K562 (cell line): ENCODE results near the gene AURKB. TPM values are rescaled to one million over a fixed set of nuclear protein-coding genes. Genes with fewer than 3 reads are reported as not detected.
A peak's percentile ranks its signal among the peaks of the same experiment; 100 is the strongest.

Experiments
- MGA ChIP-seq: fragments of 450-650 bp; IDR thresholded peaks from 2 replicates; pipeline ENCODE4 v1.6.1; 2016; ENCODE audit warnings: mild to moderate bottlenecking, moderate library complexity
- SMARCE1 ChIP-seq: fragments of 450-650 bp; IDR thresholded peaks from 2 replicates; pipeline ENCODE4 v1.7.1; 2016; ENCODE audit warnings: mild to moderate bottlenecking
- SP1 ChIP-seq: sonication (generic); formaldehyde crosslinking; IDR thresholded peaks from 2 replicates; pipeline ENCODE4 v1.8.1; 2022; ENCODE audit warnings: mild to moderate bottlenecking, missing genetic modification reagents
- polyA plus RNA-seq, 8 experiments: library from polyadenylated mRNA; depleted of rRNA in 4 of 8; stranded (reverse) in 5 of 8; unstranded in 3 of 8; fragments of >200 nt; fragmentation: Nextera tagmentation in 2 of 8; fragmentation: Illumina TruSeq in 1 of 8; extraction: Ambion mirVana in 2 of 8; extraction: Trizol in 1 of 8; gene quantifications; 2 replicates each; pipeline versions ENCODE4 v1.2.1 to v1.2.3, GENCODE V29; 2011 to 2014; ENCODE audit warnings: inconsistent platforms in 1 of 8, missing spikeins in 1 of 8
- total RNA-seq, 7 experiments: library from RNA; depleted of rRNA in 6 of 7; stranded (reverse); fragments of >200 nt in 6 of 7; fragmentation: Illumina TruSeq in 2 of 7; extraction: Trizol in 2 of 7; gene quantifications; 2 replicates each; pipeline versions ENCODE4 v1.2.1 to v1.2.3, GENCODE V29; 2011 to 2021; ENCODE audit warnings: low replicate concordance in 1 of 7

The AURKB gene
- total and polyA plus RNA-seq, 9 of the 15 experiments (the other 6 are each of a cell fraction or from before 2014, with no cell fraction given) = 27.2 to 114 (median 74.8) TPM

DNA sequence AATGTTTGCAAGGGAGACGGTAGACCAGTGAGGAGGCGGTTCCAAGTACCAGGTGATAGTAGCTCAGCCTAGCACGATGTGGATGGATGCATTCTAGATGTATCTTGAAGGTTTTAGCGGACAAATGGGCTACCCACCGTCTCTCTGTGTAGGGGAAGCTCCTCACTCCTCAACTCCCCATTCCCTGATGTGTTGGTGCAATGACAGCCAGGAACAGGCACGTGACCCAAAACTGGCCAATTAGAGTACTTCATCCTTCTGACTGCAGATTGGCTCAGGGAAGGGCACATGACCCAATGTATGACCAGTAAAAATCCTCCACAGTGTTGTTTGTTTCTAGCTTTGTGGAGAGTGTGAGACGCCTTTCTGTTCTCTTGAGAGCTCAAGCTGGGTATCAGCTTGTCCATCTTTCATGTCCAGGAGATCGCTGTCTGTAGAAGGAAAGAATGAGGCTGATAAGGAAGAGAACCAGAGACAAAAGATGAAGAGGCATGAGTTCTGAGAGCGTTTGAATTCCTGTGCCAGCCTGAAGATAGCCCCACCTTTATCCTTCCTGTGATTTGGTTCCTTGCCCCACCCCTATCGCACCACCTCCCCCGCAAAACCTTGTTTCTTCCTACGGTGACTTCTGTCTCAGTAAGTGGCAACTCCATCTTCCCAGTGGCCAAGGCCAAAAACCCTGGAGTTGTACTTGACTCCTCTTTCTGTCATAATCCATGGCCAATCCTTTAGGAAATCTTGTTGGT, 18.1 kb downstream of the AURKB start (continued):
- TF ChIP-seq MGA (peak; percentile 69), SP1 (peak; percentile 54), SMARCE1 (peak; percentile 65; the same call in 1 of the 2 replicates)
